GM18517 (cell line): ENCODE results near the gene MAGI1.
A peak's percentile ranks its signal among the peaks of the same experiment; 100 is the strongest.

ENCODE experiments used
- ATAC-seq: cut with Tn5 transposase; IDR thresholded peaks from one replicate; pipeline ENCODE4 v1.9.1; 2021; ENCODE audit warnings: mild to moderate bottlenecking, moderate library complexity; ENCODE audit not compliant: unreplicated experiment

The MAGI1 gene

DNA sequence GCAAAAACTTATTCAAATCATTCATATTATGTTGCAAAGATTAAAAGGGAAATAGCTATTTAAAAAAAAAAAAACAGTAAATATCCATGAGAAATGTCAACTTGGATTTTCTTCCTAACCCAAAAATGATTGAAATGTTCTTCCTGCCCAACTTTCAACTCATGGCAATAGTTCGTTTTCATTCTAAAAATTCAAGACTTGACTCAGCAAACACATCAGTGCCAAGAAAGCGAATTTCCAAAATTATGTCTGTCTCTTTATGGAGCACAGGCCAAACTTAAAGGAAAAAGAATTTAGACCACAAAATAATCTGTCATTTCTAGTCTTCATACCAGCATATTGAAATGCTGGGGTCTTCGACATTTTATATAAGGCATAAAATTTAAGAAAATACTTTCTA, 63.7 kb downstream of the MAGI1 start:
- ATAC-seq: no peak

DNA sequence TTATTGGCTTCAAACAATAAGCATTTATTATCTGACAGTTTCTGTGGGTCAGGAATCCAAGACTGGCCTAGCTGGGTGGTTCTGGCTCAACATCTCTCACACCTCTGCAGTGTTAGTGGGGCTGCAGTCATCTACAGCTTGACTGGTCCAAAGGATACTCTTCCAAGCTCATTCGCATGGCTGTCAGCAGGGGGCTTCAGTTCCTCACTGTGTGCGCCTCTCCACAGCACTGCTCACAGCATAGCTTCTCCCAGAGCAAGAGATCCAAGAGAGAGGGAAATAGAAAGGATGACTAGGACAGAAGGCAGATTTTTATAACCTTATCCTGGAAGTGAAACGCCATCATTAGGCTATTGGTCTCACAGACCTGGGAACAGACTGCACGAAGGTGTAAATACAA, 64.2 kb downstream of the MAGI1 start:
- ATAC-seq: no peak

GRCh38 chr3:65972765-65973164, 66.0 kb downstream of the MAGI1 start:
- ATAC-seq: no peak

- no peak for ATAC-seq
Observed at GRCh38 chr3:65971293-65972252, 67.1 kb downstream of the MAGI1 start.

DNA sequence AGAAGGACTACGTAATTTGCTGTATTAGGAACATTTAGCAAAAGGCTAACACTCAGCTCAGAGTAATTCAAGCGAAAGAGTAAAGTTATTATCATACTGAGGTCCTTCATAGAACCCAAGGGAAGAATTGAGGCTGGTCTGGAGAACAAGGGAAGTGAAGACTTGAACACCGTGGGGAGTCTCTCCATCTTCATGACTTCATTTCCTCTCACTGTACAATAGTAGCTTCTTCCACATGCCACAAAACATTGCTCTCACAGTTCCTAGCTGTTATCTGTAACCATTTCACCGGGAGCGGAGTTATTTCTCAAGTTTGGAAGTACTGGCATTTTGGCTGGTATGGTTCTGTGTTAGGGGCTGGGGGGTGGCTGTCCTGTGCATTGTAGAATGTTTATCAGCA, 69.7 kb downstream of the MAGI1 start:
- ATAC-seq: no peak

- ATAC-seq: no peak
Observed at GRCh38 chr3:65967451-65967850, 71.3 kb downstream of the MAGI1 start.

DNA sequence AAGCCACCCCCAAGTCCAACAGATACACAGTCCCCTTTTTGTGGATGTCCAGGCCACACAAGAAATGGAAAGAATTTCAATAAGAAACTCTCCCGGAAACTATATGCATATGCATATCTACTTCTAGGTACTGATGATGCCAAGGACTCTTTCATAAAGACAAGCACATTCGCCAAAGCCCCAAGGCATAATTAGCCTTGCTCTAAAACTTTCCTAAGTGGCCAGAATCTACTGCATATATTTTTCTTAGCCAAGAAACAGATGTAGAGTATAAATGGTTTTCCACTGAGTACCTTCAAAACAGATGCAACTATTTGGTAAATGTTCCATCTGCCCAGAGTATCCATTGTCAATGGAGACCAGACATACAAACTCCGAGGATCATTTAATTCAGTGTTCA, 73.9 kb downstream of the MAGI1 start:
- no peak for ATAC-seq

GRCh38 chr3:65963787-65964677, 74.7 kb downstream of the MAGI1 start:
- ATAC-seq: peak; percentile 97

- no peak for ATAC-seq
Observed at GRCh38 chr3:65961733-65962132, 77.0 kb downstream of the MAGI1 start.

- no peak for ATAC-seq
Observed at GRCh38 chr3:65961128-65961527, 77.6 kb downstream of the MAGI1 start.

- no peak for ATAC-seq
Observed at GRCh38 chr3:65960087-65960486, 78.6 kb downstream of the MAGI1 start.

DNA sequence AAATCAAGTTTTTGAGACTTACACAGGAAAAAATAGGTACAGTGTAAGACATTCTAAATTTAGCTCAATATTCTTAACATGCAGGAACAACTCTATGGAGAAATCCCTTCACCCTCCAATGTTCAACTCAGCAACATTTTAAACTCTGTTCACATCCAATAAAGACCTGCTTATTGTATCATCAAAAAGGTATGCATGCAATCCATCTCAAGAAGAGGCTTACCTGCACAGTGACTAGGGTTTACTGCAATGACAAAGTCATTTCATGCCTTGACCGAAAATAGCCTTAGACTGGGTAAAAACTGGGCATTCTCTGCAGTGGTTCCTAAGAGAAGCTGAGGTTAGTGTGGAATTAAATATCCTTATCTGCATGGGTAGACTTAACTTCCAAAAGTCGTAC, 80.5 kb downstream of the MAGI1 start:
- no peak for ATAC-seq

- ATAC-seq: no peak
Observed at GRCh38 chr3:65955792-65956477, 82.8 kb downstream of the MAGI1 start.

DNA sequence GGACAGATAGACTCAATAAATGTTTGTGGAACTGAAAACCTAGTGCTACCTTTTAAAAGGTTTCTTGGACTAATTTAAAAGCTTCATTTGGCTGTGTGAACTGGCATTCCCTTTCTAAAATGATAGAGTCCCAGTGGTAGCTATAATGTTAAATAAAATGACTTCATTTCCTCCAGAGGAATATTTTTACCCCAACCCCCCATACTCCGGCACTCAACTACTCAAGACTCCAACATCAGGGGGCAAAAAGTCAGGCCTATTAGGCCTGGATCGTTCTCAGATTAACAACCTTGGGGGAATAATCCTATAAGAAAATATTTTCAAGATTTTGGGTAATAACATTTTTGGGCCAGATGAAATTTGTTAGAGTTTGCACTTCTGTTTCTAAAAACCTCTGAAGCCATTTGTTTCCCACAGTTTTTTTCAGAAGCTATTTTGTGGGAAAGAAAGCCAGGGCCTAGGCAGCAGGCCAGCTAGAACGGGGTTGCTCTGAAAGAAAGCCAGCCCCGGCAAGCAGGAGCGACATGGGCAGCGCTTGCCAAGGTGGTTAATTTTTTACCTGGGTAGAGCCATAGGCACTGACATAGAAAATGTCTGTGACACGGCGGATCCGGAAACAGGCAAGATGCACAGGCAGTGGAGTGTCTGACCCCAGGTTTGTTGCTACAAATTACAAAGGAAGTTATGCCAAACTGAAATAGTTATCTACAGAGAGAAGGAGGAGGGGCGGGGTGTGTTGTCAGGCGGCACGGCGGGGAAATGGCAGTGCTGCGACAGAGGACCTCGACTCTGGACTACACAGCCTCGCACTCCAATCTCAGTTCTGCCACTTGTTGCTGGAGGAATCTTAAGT, 84.6 kb downstream of the MAGI1 start:
- no peak for ATAC-seq

DNA sequence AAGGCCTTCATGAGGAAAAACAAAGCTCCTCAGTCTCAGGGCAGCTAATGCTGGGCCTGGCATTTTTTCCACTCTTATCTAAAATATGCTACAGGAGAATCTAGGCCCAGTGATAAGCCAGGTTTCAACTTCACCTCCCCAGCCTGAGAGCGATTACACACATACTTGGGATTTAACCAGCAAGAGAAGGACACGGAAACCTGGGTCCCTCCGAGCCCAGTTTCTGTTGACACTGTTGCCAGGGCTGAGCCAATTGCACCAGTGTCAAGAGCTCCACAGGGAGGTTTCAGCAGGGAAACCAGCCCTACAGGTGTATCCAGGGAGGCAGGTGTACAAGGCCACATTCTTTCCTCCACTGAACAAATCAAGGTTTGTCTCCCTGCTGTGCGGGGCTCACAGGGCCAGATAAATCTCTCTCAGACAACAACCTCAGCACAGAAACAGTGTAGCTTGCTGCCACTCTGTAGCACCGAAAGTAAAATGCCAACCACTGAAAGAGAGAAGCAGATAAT, 85.4 kb downstream of the MAGI1 start:
- no peak for ATAC-seq

DNA sequence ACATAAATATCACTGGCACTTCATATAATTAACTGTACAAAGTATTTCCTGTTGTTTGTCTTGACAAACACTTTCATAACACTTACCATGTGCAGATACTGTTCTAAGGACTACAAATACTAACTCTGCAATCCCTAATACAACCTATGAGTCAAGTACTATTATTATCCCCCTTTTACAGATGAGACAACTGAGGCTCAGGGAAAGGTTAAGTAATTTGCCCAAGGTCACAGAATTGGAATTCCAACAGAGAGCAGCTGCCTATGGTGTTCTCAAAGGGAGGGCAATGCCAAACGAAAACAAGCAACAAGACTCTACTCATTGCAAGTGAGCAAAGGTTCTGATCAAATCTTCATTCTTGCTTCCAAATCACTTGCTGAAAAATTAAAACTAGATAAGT, 85.9 kb downstream of the MAGI1 start:
- ATAC-seq: no peak

DNA sequence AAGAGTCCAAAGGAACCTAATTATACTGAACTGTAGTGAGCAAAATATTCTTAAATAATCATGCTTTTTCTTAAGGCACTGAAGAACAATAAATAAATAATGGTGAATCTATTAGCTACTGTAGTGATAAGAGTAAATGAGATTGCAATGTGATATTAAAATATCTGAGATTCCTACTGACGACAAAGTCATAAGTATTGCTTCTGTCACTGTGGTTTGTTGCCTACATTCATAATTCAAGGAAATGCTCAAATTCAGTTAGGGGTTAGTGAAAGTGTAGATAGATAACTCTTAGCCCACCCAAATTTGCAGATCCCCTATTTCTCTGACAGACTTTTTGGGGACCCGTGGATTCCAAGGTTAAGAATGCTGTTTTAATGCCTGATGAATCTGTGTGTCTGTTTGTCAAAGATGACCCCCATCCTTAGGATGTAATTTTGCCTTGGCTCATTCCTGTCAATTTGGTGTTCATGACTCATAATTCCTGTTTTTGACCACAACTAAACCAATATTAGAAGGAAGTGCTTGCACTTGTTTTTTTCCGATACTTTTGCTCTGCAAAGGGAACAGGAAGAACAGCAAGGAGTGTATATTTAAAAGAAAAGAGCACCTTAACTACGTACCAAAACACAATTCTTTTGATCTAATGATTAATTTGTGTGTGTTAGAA, 86.7 kb downstream of the MAGI1 start:
- ATAC-seq: no peak

- ATAC-seq: no peak
Observed at GRCh38 chr3:65950340-65951326, 88.1 kb downstream of the MAGI1 start.
